Measurements from ENCODE around the gene PATJ. TPM values are rescaled to one million over a fixed set of nuclear protein-coding genes. Genes with fewer than 3 reads are reported as not detected.

Gene PATJ
- total RNA-seq, 1 experiment from 2014 or later = 48.8 TPM

DNA sequence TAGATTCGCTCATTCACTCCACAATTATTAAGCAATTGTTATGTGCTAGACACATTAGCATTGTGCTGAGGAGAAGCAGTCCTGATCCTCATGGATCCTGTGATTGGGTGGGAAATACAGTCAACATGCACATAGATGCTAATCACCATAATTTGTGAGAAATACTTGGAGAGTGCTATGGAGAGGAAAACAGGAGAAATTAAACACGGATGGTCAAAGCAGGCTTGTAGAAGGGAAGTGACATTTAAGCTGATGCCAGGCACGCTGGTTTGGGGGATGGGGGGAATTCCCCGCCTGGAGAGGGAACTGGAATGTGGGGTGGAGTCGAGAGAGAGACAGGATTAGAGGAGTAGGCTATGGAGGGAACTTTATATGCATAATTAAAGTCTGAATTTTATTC lies 400.2 kb downstream of the PATJ start:
- ATAC-seq = no peak
- H3K9me2 ChIP-seq (ENCODE audit: insufficient read depth) = no peaks in the 10 kb centered on the region
- ChIA-PET RAD21 (ENCODE audit: low non-redundant PET in 1 of 2, low total read pairs in 2 of 2, uncharacterized antibody in 2 of 2, unreplicated experiment in 2 of 2) (no interaction called here), POLR2A (no interaction called here), CTCF (interaction anchor here (2.8 kb wide), 1 partner anchor 60 kb away, joined by 26 read pairs; no protein-coding TSS in a partner anchor)
- H3K36me3 ChIP-seq (ENCODE audit: control insufficient read depth in 1 of 2, insufficient read depth in 2 of 2, low read length in 2 of 2) = no peaks in the 10 kb centered on the region
- no peak overlapping the region for H3K27ac ChIP-seq (ENCODE audit: low read depth, low read length)
- H3K4me2 ChIP-seq (ENCODE audit: low read length) = no peak overlapping the region
- no peaks in the 10 kb centered on the region for H3K79me2 ChIP-seq (ENCODE audit: insufficient read depth, low read length)
- H2AFZ ChIP-seq (ENCODE audit: low read depth, low read length, poor library complexity, severe bottlenecking) = no peak overlapping the region
- TF ChIP-seq TCF7L2 (IDR thresholded peaks at IDR 0.05; ENCODE audit: borderline replicate concordance, extremely low read depth, insufficient read depth, insufficient read length) = no peak
- no peak for TF ChIP-seq CEBPB (IDR thresholded peaks at IDR 0.05; ENCODE audit: low read depth)
- TF ChIP-seq ZFX (IDR thresholded peaks at IDR 0.05) = no peak
- TF ChIP-seq SP1 (IDR thresholded peaks at IDR 0.05; ENCODE audit: low read depth) = no peak
- no peak for TF ChIP-seq EZH2 (IDR thresholded peaks at IDR 0.05)
- no peak for TF ChIP-seq CBX3 (IDR thresholded peaks at IDR 0.05; ENCODE audit: low read depth)
- TF ChIP-seq, protein P1, sequence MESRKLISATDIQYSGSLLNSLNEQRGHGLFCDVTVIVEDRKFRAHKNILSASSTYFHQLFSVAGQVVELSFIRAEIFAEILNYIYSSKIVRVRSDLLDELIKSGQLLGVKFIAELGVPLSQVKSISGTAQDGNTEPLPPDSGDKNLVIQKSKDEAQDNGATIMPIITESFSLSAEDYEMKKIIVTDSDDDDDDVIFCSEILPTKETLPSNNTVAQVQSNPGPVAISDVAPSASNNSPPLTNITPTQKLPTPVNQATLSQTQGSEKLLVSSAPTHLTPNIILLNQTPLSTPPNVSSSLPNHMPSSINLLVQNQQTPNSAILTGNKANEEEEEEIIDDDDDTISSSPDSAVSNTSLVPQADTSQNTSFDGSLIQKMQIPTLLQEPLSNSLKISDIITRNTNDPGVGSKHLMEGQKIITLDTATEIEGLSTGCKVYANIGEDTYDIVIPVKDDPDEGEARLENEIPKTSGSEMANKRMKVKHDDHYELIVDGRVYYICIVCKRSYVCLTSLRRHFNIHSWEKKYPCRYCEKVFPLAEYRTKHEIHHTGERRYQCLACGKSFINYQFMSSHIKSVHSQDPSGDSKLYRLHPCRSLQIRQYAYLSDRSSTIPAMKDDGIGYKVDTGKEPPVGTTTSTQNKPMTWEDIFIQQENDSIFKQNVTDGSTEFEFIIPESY (IDR thresholded peaks at IDR 0.05; ENCODE audit: extremely low read depth, insufficient replicate concordance, low read length) = no peak
- TF ChIP-seq, protein P2, sequence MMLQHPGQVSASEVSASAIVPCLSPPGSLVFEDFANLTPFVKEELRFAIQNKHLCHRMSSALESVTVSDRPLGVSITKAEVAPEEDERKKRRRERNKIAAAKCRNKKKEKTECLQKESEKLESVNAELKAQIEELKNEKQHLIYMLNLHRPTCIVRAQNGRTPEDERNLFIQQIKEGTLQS (IDR thresholded peaks at IDR 0.05) = no peak
- no peaks in the 10 kb centered on the region for H3K4me1 ChIP-seq (ENCODE audit: control insufficient read depth in 1 of 2, insufficient read depth in 2 of 2, low read length in 2 of 2)
- H3K9me3 ChIP-seq (ENCODE audit: control insufficient read depth in 1 of 2, insufficient read depth in 1 of 2, low read depth in 1 of 2, low read length in 2 of 2) = no peaks in the 10 kb centered on the region
- no peak overlapping the region for H3K4me3 ChIP-seq (replicated peaks in 1 of 2; ENCODE audit: low read depth in 1 of 2, low read length in 2 of 2)
- intact Hi-C loops (cut with micrococcal nuclease) = loop anchor here (10.0 kb wide), 1 partner anchor 188 kb away; no protein-coding TSS in a partner anchor
- no peaks in the 10 kb centered on the region for H3K27me3 ChIP-seq (ENCODE audit: insufficient read depth, low read length)
- H3K9ac ChIP-seq (ENCODE audit: low read length) = no peak overlapping the region
- no peak for DNase-seq (ENCODE audit: low read depth, low spot score)
- H4K20me1 ChIP-seq (ENCODE audit: insufficient read depth) = no peaks in the 10 kb centered on the region
- BruUV-seq (replicated peaks) = no TSS peak
